T-helper 17 cell (primary cell): ENCODE measurements around the gene MEIOC. TPM values are rescaled to one million over a fixed set of nuclear protein-coding genes. Genes with fewer than 3 reads are reported as not detected.
A peak's percentile ranks its signal among the peaks of the same experiment; 100 is the strongest.
"Not testable (repeated sequence)": the region's sequence is repeated elsewhere in the genome, so short reads cannot be mapped to it uniquely, and the experiment has no call there.

Experiments used
- ATAC-seq: fragments of 150-1000 bp; cut with Tn5 transposase; 2 replicates; pipeline ENCODE4 v1.10.0; 2021; ENCODE audit warnings: mild to moderate bottlenecking, moderate library complexity
- DNase-seq, 3 donors: peaks; one replicate each; pipeline versions ENCODE4 v3.0.0 to v3.0.0-alpha.2; 2020 to 2021
- H3K9me3 ChIP-seq: one replicate; pipeline ENCODE4 v1.7.0; 2013; ENCODE audit warnings: low read length, mild to moderate bottlenecking; ENCODE audit not compliant: control insufficient read depth, poor library complexity, severe bottlenecking
- H3K27ac Mint-ChIP-seq: one replicate; pipeline ENCODE4 v1.8.0; 2022; ENCODE audit warnings: mild to moderate bottlenecking, moderate library complexity, mixed read lengths
- H3K27me3 Mint-ChIP-seq: one replicate; pipeline ENCODE4 v1.8.0; 2022; ENCODE audit warnings: mixed read lengths
- H3K36me3 Mint-ChIP-seq: one replicate; pipeline ENCODE4 v1.8.0; 2022; ENCODE audit warnings: low read depth, mixed read lengths
- H3K4me1 Mint-ChIP-seq: one replicate; pipeline ENCODE4 v1.8.0; 2022; ENCODE audit warnings: mild to moderate bottlenecking, mixed read lengths
- H3K4me3 Mint-ChIP-seq: one replicate; pipeline ENCODE4 v1.8.0; 2022; ENCODE audit warnings: mild to moderate bottlenecking, moderate library complexity, mixed read lengths
- total RNA-seq, 4 donors: library from RNA in 2 of 4; stranded (reverse) in 2 of 4; gene quantifications; one replicate each; pipeline ENCODE4 v1.2.3 and lab custom pipeline; 2022 to 2026

The MEIOC gene
- total RNA-seq, 2 donors from 2014 or later, result not detected

GRCh38 chr17:44661835-44662234 is 5.6 kb downstream of the MEIOC start:
- Mint-ChIP-seq H3K27ac (no peak overlapping the region), H3K36me3 (peaks cover 3% of the 10 kb centered on the region), H3K4me1 (peaks cover 3% of the 10 kb centered on the region), H3K4me3 (no peak overlapping the region), H3K27me3 (peaks cover 24% of the 10 kb centered on the region)
- ATAC-seq (no peak), DNase-seq (no peak)
- H3K9me3 ChIP-seq, result no peaks in the 10 kb centered on the region

GRCh38 chr17:44663095-44663494 is 6.8 kb downstream of the MEIOC start:
- DNase-seq (no peak), ATAC-seq (no peak)
- Mint-ChIP-seq H3K27ac (no peak overlapping the region), H3K27me3 (peaks cover 23% of the 10 kb centered on the region), H3K4me3 (no peak overlapping the region), H3K4me1 (no peaks in the 10 kb centered on the region), H3K36me3 (no peaks in the 10 kb centered on the region)
- H3K9me3 ChIP-seq, result no peaks in the 10 kb centered on the region

DNA sequence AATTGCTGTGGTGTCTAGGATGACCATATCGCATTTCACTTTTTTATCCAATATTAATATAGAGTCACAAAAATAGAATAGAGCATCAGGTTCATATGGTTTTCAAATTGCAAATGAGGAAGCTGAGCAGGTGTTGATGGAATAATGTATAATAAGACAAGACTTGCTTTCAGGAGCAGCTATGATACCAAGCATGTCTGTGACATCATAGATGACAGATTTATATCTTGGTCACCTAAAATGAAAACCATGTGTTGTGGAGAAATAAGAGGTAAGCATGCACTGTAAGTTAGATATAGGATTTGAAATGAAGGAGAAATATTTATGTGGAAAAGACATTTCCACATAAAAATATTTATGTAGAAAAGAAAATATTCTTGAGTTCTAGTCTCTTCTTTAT is 8.6 kb downstream of the MEIOC start:
- peaks cover 23% of the 10 kb centered on the region for H3K27me3 Mint-ChIP-seq
- H3K27ac Mint-ChIP-seq, result no peak overlapping the region
- no peak for DNase-seq
- H3K36me3 Mint-ChIP-seq, result no peaks in the 10 kb centered on the region
- ATAC-seq, result no peak
- H3K4me1 Mint-ChIP-seq, result no peaks in the 10 kb centered on the region
- H3K4me3 Mint-ChIP-seq, result no peak overlapping the region
- H3K9me3 ChIP-seq, result no peaks in the 10 kb centered on the region

DNA sequence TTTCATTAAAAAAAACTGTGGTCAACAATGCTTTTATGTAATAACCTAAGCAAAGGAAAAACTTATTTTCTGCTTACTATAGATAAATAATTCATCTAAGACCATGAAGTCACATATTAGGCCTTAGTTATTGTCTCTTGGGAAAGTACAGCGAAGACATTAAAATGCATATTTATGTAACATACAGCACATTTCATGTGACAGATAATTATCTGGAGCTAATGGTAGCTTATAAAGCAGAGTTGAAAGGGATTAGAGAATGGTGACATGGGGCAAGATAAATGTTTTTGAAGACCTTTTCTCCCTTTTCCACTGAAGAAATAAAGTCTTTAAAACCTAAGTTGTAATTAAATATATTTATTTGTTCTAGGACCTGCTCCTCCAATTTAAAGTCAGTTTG is 9.7 kb downstream of the MEIOC start:
- Mint-ChIP-seq H3K36me3 (no peaks in the 10 kb centered on the region), H3K27me3 (peaks cover 23% of the 10 kb centered on the region), H3K4me1 (no peaks in the 10 kb centered on the region), H3K4me3 (no peak overlapping the region), H3K27ac (no peak overlapping the region)
- no peaks in the 10 kb centered on the region for H3K9me3 ChIP-seq
- DNase-seq, result no peak
- ATAC-seq, result no peak

- no peak for ATAC-seq
- H3K9me3 ChIP-seq, result no peaks in the 10 kb centered on the region
- Mint-ChIP-seq H3K27ac (no peak overlapping the region), H3K4me3 (no peak overlapping the region), H3K36me3 (no peaks in the 10 kb centered on the region), H3K4me1 (peaks cover 2% of the 10 kb centered on the region), H3K27me3 (peaks cover 4% of the 10 kb centered on the region)
- no peak for DNase-seq
These were observed 16.3 kb downstream of the MEIOC start for GRCh38 chr17:44672479-44673093.

DNA sequence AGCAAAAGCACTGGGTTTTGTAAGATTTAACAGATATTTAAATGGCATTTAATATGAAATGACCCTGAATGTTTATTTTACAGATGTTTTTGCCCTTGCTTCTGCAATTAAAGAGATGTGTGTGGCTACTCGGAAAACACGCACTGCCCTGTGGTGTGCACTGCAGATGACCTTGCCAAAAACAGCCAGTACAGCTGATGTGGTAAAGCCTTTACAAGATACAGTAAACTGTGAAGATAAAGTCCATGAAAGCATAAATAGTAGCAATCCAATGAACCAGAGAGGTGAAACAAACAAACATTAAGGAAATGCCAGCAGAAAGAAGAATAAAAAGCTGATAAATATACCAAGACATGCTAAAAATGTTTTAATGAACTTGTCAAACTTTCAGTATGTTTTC is 17.6 kb downstream of the MEIOC start:
- H3K9me3 ChIP-seq, result no peaks in the 10 kb centered on the region
- no peak for ATAC-seq
- no peaks in the 10 kb centered on the region for H3K27me3 Mint-ChIP-seq
- H3K4me1 Mint-ChIP-seq, result peaks cover 2% of the 10 kb centered on the region
- no peak overlapping the region for H3K4me3 Mint-ChIP-seq
- H3K27ac Mint-ChIP-seq, result no peak overlapping the region
- DNase-seq, result no peak
- peaks cover 2% of the 10 kb centered on the region for H3K36me3 Mint-ChIP-seq

GRCh38 chr17:44677136-44677535 is 20.9 kb downstream of the MEIOC start:
- Mint-ChIP-seq H3K27me3 (no peaks in the 10 kb centered on the region), H3K27ac (no peak overlapping the region), H3K4me1 (peaks cover 2% of the 10 kb centered on the region), H3K36me3 (peaks cover 6% of the 10 kb centered on the region), H3K4me3 (no peak overlapping the region)
- no peaks in the 10 kb centered on the region for H3K9me3 ChIP-seq
- DNase-seq (no peak), ATAC-seq (no peak)

DNA sequence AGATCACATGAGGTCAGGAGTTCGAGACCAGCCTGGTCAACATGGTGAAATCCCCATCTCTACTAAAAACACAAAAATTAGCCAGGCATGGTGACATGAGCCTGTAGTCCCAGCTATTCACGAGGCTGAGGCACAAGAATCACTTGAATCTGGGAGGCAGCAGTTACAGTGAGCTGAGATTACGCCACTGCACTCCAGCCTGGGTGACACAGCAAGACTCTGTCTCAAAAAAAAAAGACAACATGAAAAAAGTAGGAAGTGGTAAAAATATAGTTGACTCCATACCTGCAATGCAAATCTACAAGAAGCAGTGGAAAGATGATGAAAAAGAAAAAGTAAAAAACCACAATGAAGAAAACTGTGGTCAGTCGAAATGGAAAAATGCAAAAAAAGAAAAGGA is 27.0 kb downstream of the MEIOC start:
- DNase-seq, H3K27me3 Mint-ChIP-seq, ATAC-seq, H3K27ac Mint-ChIP-seq, H3K9me3 ChIP-seq, H3K4me3 Mint-ChIP-seq: not testable (repeated sequence)
- H3K36me3 Mint-ChIP-seq, result peaks cover 11% of the 10 kb centered on the region
- peaks cover 13% of the 10 kb centered on the region for H3K4me1 Mint-ChIP-seq

GRCh38 chr17:44687756-44688155 is 31.5 kb downstream of the MEIOC start:
- H3K27ac Mint-ChIP-seq, result no peak overlapping the region
- DNase-seq (no peak), ATAC-seq (no peak)

GRCh38 chr17:44688200-44688599 is 31.9 kb downstream of the MEIOC start:
- no peaks in the 10 kb centered on the region for H3K9me3 ChIP-seq
- DNase-seq (no peak), ATAC-seq (no peak)
- H3K27me3 Mint-ChIP-seq, result no peaks in the 10 kb centered on the region
- H3K4me1 Mint-ChIP-seq, result peaks cover 37% of the 10 kb centered on the region
- no peak overlapping the region for H3K27ac Mint-ChIP-seq
- H3K4me3 Mint-ChIP-seq, result no peak overlapping the region
- H3K36me3 Mint-ChIP-seq, result peaks cover 8% of the 10 kb centered on the region

More at GRCh38 chr17:44687756-44688155, 31.5 kb downstream of the MEIOC start:
- no peaks in the 10 kb centered on the region for H3K27me3 Mint-ChIP-seq
- H3K4me3 Mint-ChIP-seq, result no peak overlapping the region
- peaks cover 8% of the 10 kb centered on the region for H3K36me3 Mint-ChIP-seq
- H3K4me1 Mint-ChIP-seq, result peaks cover 37% of the 10 kb centered on the region
- H3K9me3 ChIP-seq, result no peaks in the 10 kb centered on the region

DNA sequence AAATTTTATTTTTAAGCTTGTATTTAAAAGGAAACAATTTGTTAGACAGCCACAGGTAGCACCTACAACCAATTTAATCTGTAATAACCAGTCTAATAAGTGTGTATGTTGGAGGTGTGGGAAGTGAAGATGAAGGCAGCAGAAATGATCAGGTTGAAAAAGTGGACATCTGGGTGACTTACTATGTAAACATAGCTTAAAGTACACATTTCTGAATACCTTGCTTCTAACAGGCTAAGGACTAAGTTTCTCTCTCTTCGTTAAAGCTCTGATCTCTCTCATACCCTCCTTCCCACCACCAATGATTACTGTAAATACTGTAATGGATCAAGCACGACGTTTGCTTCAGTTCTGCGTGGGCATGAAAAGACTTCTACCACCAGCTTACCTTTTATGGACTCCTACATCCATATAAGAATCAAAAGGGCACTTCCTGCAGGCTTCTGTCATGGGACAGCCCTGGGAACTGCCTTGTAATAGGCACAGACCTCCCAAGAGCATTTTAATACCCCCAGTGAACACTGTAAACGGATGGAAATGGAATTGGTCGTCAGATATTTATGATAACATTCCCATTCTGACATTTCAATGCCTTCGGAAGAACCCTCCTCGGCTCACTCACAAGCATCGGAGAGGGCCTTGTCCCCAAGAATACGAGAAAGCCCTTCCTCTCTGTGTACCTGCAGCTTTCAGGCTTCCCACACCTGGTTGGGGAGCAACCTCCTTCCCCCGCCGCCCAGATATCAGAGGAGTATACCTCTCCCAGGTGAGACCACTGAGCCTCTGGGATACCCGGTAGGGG is 32.6 kb downstream of the MEIOC start:
- Mint-ChIP-seq H3K27me3 (no peaks in the 10 kb centered on the region), H3K27ac (peak overlapping the region; percentile 97), H3K4me3 (peak overlapping the region; percentile 99), H3K36me3 (peaks cover 4% of the 10 kb centered on the region), H3K4me1 (peaks cover 34% of the 10 kb centered on the region)
- DNase-seq (no peak), ATAC-seq (peak; percentile 12)
- no peaks in the 10 kb centered on the region for H3K9me3 ChIP-seq

DNA sequence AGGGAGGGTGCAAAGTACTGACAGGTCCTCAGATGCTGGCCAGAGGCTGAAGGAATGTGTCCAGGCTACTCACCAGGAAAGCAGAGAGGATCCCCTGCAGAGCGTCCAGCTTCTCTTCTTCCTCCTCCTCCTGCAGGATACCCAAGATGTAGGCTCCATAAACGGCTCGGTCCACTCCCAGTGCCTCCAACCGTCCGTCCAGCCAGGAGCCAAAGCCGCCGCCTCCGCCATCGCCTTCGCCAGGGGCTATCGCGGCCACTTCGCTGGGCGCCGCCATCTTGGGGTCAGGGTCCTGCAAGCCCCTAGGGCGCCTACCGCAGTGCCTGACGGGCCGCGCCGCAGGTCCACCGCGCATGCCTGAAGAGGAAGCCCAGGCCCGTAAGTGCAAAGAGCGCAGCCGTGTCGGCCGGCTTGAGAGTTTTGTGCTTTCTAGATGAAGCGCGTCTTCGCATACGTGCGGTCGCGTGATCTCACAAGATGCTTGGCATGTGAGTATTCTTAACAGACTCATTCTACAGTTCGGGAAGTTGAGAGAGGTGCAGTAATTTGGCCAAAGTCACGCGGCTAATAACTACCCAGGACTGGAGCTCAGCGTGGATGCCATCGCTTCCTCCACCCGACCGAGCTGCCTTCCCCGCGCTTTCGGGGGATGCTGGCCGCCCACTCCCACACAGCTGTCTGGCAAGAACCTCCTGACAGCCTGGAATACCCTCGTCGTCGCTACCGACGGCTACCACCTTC is 33.4 kb downstream of the MEIOC start, which contains the start of gene CCDC43:
Gene CCDC43 (minus strand): TSS at position 300 of the 741 bp plus-strand sequence. CDS start 23 bp downstream, at position 277.
- Mint-ChIP-seq H3K36me3 (peaks cover 4% of the 10 kb centered on the region), H3K27me3 (no peaks in the 10 kb centered on the region), H3K4me1 (peaks cover 34% of the 10 kb centered on the region), H3K4me3 (peak within 1 kb of the TSS; percentile 99), H3K27ac (peak within 1 kb of the TSS; percentile 97)
- DNase-seq (peak; percentile 78 to 91 (median 85)), ATAC-seq (peak; percentile 99)
- H3K9me3 ChIP-seq, result no peaks in the 10 kb centered on the region

- peak overlapping the region; percentile 7 for H3K4me3 Mint-ChIP-seq
- not testable (repeated sequence) for ATAC-seq, H3K27me3 Mint-ChIP-seq, DNase-seq, H3K36me3 Mint-ChIP-seq, H3K9me3 ChIP-seq
- H3K4me1 Mint-ChIP-seq, result peaks cover 29% of the 10 kb centered on the region
- peak overlapping the region; percentile 97 for H3K27ac Mint-ChIP-seq
These were observed 34.6 kb downstream of the MEIOC start for GRCh38 chr17:44690746-44691306.
